ENCODE data around the gene DNAAF3.
"Not testable (repeated sequence)": the region's sequence is repeated elsewhere in the genome, so short reads cannot be mapped to it uniquely, and the experiment has no call there.

The DNAAF3 gene

DNA sequence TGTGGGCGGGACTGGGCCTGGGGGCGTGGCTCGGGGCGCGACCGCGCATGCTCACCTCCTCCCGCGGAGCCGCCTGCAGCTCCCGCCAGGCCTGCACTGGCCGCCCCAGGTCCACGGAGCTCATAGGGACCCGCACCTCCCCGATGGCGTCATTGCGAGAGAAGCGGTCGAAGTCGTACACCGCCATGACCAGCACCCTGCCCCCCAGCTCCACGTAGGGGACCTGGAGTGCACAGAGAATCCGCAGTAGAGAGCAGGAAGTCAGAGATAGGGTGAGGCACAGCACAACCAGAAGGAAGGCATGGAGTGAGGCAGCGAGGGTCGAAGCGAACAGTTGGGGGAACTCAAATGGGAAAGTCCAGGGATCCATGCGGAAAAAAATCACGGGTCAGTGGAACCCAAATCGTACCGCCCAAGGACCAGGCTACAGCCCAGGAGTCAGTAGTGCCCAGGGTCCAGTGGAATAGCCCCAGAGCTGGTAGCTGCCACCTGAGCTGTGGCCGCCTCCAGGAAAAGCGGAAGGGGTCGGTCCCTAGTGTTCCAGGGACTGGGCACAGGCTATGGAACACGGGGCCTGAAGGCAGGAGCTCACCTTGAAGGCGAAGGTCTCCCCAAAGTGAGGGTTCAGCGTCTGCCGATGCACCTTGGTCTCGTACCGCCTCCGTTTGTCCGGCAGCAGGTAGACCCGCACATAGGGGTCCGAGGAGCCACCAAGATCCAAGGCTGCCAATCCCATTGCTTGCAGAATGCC is 8.9 kb upstream of the DNAAF3 start:
- no peak for DNase-seq

- DNase-seq = no peak
Measured at GRCh38 chr19:55174425-55175116, 8.2 kb upstream of the DNAAF3 start.

DNA sequence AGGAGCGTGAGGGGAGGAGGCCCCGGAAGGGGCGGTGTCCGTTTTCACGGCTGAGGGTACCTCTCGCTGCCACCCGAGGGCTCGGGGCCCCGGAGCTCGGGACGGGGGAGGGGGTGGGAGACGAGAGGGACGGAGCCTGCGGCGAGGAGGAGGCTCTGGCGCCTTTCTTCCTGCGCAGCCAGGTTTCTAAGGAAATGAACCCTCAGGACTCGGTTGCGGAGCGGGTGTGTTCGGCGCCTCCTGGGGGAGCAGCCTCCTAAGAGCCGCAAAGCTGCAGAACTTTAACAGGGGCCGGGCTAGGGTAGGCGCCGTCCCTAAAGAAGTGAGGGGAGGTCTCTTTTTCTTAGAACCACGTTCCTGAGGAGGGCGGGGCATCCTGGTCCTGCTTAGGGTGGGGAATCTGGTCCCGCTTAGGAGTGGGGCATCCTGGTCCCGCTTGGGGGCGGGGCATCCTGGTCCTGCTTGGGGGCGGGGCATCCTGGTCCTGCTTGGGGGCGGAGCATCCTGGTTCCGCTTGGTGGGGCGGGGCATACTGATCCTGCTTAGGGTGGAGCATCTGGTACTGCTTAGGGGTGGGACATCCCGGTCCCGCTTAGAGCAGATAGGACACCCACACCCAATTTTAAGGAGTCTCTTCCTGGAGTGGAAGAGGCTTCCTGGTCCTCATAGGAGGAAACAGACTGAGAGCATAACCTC is 7.4 kb upstream of the DNAAF3 start:
- peak; percentile 32 for DNase-seq

DNA sequence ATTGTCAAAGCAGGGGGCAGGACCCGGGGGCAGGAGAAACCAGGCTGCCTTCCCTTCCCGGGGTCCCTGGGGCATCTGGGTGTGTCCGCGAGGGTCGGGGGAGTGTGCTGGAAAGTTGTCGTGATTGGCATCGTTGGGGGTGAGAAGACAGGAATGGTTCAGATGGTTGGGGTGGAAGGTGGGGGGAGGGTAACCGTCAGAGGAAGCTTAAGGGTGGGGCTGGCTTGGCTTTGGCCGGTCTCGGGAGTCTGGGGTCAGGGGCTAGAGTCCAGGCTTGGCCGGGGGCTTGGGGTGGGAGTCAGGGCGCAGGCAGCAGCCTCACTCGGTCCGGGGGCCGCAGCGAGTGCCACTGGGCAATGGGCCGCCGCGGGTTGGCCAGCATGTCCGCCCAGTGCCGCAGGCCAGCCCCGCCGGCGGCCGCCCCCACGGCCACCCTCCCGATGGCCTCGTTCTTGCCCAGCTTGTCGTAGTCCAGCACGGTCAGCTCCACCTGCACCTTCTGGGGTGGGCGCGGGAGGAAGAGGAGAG is 6.8 kb upstream of the DNAAF3 start:
- no peak for DNase-seq

DNA sequence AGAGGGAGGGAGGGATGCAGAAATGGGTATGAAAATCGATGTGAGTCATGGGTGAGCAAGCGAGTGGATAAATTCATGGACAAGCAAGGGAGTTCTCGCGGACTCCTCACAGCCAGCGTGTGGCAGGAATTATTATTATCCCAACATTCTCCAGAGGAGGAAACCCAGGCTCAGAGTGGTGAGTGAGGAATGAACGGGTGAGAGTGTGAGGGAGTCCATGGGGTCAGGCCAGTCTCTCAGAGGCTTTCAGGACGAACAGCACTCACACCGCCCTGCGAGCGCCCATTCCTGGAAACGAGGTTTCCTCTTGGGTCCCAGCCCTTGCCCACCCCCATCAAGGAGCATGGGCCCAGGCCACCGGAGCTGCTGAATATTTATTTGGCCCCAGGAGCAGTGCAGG is 6.3 kb upstream of the DNAAF3 start:
- DNase-seq = no peak

DNA sequence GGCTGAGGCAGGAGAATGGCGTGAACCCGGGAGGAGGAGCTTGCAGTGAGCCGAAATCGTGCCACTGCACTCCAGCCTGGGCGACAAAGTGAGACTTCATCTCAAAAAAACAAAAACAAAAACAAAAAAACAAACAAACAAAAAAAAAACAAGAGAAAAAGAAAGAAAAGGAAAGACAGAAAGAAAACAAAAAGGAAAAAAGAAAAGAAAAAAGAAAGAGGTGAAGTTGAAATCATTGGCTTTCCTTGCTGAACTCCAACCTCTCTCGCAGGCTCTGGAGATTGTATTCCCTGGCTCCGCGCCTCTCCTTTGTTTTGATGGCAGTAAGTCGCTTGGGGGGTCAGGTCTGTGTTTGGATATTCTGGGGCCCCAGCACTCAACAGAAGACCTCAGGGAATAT is 5.9 kb upstream of the DNAAF3 start:
- DNase-seq = not testable (repeated sequence)

- DNase-seq = no peak
Measured at GRCh38 chr19:55171440-55171839, 5.0 kb upstream of the DNAAF3 start.

DNA sequence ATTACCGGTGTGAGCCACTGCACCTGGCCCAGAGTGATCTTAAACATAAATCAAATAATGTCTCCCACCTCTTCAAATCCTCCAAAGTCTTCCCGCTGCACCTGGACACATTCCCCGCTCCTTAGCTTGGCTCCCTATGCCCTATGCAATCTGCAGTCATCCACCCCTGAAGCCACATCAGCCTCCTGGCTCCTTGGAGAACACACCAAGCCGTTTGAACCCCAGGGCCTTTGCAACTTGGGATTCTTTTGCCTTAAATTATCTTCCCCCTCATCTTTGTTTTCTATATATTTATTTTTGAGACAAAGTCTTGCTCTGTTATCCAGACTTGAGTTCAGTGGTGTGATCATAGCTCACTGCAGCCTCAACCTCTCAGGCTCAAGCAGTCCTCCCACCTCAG is 2.7 kb upstream of the DNAAF3 start:
- DNase-seq = no peak

GRCh38 chr19:55165952-55166529 is 372 bp downstream of the DNAAF3 start:
- DNase-seq = peak; percentile 22

GRCh38 chr19:55161571-55162322 is 4.7 kb downstream of the DNAAF3 start:
- DNase-seq = no peak

- no peak for DNase-seq
Measured at GRCh38 chr19:55160986-55161365, 5.4 kb downstream of the DNAAF3 start.

GRCh38 chr19:55160128-55160985 is 6.1 kb downstream of the DNAAF3 start:
- DNase-seq = peak; percentile 80

DNA sequence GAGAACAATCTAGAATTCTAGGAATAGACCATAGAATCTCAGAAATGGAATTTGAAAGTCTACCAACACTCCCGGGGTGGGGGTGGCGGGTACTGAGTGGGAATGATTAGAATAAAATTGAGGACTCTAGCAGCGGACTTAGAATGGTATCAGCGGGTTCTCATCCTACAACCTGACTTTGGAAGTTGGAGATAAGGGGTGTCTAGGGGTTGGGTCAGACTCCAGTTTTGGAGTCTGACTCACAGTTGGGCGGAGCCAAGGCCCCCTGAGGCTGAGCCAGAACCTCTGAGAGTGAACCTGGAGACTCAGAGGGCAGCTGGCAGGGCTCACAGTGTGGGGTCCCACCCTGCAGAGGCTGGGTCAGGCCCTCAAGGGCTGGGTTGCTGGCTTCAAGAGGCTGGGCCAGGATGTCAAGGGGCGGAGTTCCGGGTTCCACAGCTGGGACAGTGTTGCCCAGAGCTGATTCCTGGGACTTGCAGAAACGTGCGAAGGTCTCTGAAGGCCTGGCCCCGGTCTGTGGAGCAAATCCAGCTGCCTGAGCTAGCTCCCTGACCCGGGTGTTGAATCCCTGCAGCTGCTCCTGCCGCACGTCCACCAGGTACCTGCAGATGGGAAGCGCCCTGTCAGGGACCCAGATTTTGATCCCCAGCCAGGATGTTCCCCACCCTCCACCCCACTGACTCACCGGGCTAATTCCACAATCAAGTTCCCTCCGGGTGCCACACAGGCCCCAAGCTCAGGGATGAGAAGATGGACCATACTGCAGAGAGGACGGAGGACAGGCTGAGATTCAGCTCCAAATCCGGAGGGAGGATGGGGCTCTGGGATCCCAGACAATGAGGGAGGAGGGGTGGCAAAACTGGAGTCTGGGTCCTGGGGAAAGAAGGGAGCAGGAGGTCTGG is 7.3 kb downstream of the DNAAF3 start:
- no peak for DNase-seq

DNA sequence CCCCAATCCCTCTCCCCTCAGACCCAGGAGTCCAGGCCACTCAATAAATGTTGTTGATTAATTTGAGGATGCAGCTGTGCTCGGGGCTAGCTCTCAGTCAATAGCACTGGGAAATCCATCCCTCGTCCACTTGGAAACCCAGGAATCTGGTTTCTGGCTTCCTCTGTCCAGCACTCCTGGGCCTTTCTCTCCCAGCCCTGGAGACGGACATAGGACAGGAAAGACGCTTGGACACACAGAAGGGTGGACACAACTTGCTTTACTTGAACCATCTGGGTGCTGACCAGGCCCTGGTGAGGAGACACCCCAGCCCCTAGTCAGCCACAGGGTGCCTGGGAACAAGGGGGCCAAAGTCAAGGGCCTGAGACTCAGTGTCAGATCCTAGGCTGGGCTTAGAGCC is 8.0 kb downstream of the DNAAF3 start:
- no peak for DNase-seq

DNA sequence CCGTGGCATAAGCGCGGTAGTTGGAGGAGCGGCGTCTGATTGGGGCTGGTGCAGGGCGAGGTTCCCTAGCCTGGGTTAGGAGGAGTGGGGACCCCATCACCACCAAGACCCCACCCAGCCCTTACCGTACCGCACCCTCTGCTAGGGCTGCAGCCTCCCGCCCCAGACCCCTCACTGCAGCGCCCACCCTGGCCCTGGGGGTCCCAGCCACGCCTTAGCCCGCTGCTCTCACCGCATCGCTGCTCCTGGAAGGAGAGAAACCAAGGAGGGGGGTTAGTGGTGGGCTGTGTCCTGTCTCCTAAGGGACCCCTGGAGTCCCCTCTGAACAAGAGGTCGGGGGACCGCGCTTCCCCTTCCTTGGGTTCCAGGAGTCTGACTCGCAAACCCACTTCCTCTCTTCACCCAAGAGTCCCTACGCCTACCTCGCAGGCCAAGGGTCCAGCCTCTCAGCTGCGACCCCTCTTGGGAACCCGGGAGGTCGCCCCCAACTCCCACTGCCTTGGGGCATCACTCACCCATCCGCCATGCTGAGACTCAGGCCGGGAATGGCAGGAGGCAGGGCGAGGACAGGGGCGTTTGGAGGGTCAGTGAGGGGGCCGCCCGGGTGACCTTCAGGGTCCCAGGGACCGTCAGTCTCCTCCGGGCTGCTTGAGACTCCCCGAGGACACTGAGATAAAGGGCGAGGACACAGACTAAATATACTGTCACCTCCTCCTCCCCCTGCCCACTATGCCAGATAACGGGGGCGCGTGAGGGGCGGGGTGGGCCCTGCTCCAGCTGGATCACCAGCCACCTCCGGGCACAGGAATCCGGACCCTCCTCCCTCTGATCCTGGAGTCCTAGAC is 9.1 kb downstream of the DNAAF3 start, which contains the start of gene TNNI3:
Gene TNNI3 (minus strand): TSS at position 669 of the 845 bp plus-strand sequence. CDS start 143 bp downstream, at position 526.
- no peak for DNase-seq

GRCh38 chr19:55156202-55157063 is 10.0 kb downstream of the DNAAF3 start:
- peak; percentile 29 for DNase-seq

GRCh38 chr19:55155784-55156183 is 10.6 kb downstream of the DNAAF3 start:
- not testable (repeated sequence) for DNase-seq

DNA sequence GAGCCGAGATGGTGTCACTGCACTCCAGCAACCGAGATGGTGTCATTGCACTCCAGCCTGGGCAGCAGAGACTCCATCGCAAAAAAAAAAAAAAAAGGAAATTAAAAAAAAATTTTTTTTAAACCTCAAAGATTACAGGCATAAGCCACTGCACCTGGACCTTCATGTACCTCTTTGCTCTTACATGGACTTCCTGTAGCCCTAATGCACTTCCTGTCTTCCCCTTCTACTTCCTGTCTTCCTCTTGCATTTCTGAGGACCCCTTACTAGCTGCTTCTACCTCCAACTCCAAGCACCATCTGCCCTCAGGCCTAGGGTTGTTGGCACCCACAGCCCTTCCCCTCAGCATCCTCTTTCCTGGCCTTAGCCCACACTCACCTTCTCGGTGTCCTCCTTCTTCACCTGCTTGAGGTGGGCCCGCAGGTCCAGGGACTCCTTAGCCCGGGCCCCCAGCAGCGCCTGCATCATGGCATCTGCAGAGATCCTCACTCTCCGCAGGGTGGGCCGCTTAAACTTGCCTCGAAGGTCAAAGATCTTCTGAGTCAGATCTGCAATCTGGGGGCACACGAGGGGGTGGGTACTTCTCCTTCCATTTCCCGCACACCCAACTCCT is 12.7 kb downstream of the DNAAF3 start:
- DNase-seq = no peak
